PC-9 (cell line): ENCODE measurements around the gene PDE6G. TPM values are rescaled to one million over a fixed set of nuclear protein-coding genes. Genes with fewer than 3 reads are reported as not detected.

Source experiments
- BruUV-seq: library from RNA; stranded (reverse); fragments of 400-500 nt; replicated peaks from 2 replicates; lab custom pipeline; 2021; lab: Mats Ljungman, UMichigan
- CTCF ChIA-PET: fragments of 300-600 bp; sonication (Branson Sonifier 250); formaldehyde crosslinking; loops from one replicate; lab custom pipeline; 2022; ENCODE audit warnings: antibody characterized with exemption; lab: Charles Lee
- POLR2A ChIA-PET: fragments of 300-600 bp; sonication (Branson Sonifier 250); formaldehyde crosslinking; loops from one replicate; lab custom pipeline; 2022; ENCODE audit warnings: antibody characterized with exemption; ENCODE audit not compliant: unreplicated experiment; lab: Charles Lee
- DNase-seq, 2 experiments: peaks; one replicate each; pipeline versions ENCODE4 v3.0.0 to v3.0.0-alpha.2; 2015 to 2022; ENCODE audit warnings: mixed read lengths in 1 of 2
- H2AFZ ChIP-seq: fragments of 200-600 bp; sonication (generic); 2 replicates; pipeline ENCODE4 v1.8.1; 2017; ENCODE audit warnings: antibody characterized with exemption
- H3F3A ChIP-seq: fragments of 200-600 bp; sonication (generic); 2 replicates; pipeline ENCODE4 v1.8.1; 2017; ENCODE audit warnings: antibody characterized with exemption, mild to moderate bottlenecking, low read depth; ENCODE audit not compliant: insufficient read depth
- H3K27ac ChIP-seq: fragments of 200-600 bp; sonication (generic); 2 replicates; pipeline ENCODE4 v1.6.1; 2016; ENCODE audit warnings: mixed run types
- H3K27me3 ChIP-seq: fragments of 200-600 bp; sonication (generic); 2 replicates; pipeline ENCODE4 v1.6.1; 2016; ENCODE audit warnings: low read depth, mixed run types; ENCODE audit not compliant: insufficient read depth
- H3K36me3 ChIP-seq: fragments of 200-600 bp; sonication (generic); 2 replicates; pipeline ENCODE4 v1.6.1; 2016; ENCODE audit warnings: low read depth, mixed run types
- H3K4me1 ChIP-seq: fragments of 200-600 bp; sonication (generic); replicated peaks from 2 replicates; pipeline ENCODE4 v1.6.1; 2016; ENCODE audit warnings: mixed run types; ENCODE audit not compliant: insufficient read depth
- H3K4me2 ChIP-seq: fragments of 200-600 bp; sonication (generic); 2 replicates; pipeline ENCODE4 v1.6.1; 2017; ENCODE audit warnings: mixed run types
- H3K4me3 ChIP-seq: fragments of 200-600 bp; sonication (generic); 2 replicates; pipeline ENCODE4 v1.6.1; 2016; ENCODE audit warnings: mixed run types
- H3K79me2 ChIP-seq: fragments of 200-600 bp; sonication (generic); 2 replicates; pipeline ENCODE4 v1.6.1; 2017; ENCODE audit warnings: low read depth, mixed run types
- H3K9me2 ChIP-seq: fragments of 200-600 bp; sonication (generic); 2 replicates; pipeline ENCODE4 v1.8.1; 2017; ENCODE audit warnings: mild to moderate bottlenecking; ENCODE audit not compliant: insufficient read depth
- H3K9me3 ChIP-seq: fragments of 200-600 bp; sonication (generic); 2 replicates; pipeline ENCODE4 v1.8.1; 2016; ENCODE audit warnings: low read depth; ENCODE audit not compliant: insufficient read depth
- H4K20me1 ChIP-seq: fragments of 200-600 bp; sonication (generic); 2 replicates; pipeline ENCODE4 v1.8.1; 2017; ENCODE audit not compliant: insufficient read depth
- EZH2 ChIP-seq: fragments of 200-600 bp; sonication (generic); IDR thresholded peaks from 2 replicates; pipeline ENCODE4 v1.8.0; 2017; ENCODE audit warnings: antibody characterized with exemption, low read depth
- intact Hi-C: fragments of 100-400 bp; cut with micrococcal nuclease; formaldehyde crosslinking; loops from one replicate; pipeline ENCODE4 v1.10.0; 2022; ENCODE audit not compliant: unreplicated experiment
- total RNA-seq: library from RNA; stranded (reverse); gene quantifications from 2 replicates; pipeline ENCODE4 v1.2.3, GENCODE V29; 2021
- TF ChIP-seq, protein P1 (sequence below): fragments of 200-600 bp; sonication (generic); conservative IDR thresholded peaks from 2 replicates; pipeline ENCODE4 v1.6.1; 2017; ENCODE audit warnings: mixed run types, antibody characterized with exemption, mild to moderate bottlenecking, moderate library complexity

PDE6G gene
- total RNA-seq, 1 experiment from 2014 or later, result 1.3 TPM

- Histone ChIP-seq H3K9me2 (no peaks in the 10 kb centered on the region), H3K79me2 (peaks cover 47% of the 10 kb centered on the region), H2AFZ (peak overlapping the region; percentile 68; the same call in 1 of the 2 replicates), H3K36me3 (no peaks in the 10 kb centered on the region), H4K20me1 (peaks cover under 1% of the 10 kb centered on the region; the same call in 1 of the 2 replicates), H3K9me3 (no peaks in the 10 kb centered on the region), H3K4me1 (peaks cover 7% of the 10 kb centered on the region), H3K4me3 (peak overlapping the region; percentile 90), H3K27me3 (no peaks in the 10 kb centered on the region), H3K27ac (peak overlapping the region; percentile 26; the same call in 1 of the 2 replicates), H3F3A (peaks cover 22% of the 10 kb centered on the region), H3K4me2 (peak overlapping the region; percentile 91)
- CTCF ChIA-PET, result no interaction called here
- intact Hi-C loops, result loop anchor here (1.0 kb wide), 1 partner anchor 20 kb away; the partner anchor contains the start of gene HGS
- TF ChIP-seq, protein P1, sequence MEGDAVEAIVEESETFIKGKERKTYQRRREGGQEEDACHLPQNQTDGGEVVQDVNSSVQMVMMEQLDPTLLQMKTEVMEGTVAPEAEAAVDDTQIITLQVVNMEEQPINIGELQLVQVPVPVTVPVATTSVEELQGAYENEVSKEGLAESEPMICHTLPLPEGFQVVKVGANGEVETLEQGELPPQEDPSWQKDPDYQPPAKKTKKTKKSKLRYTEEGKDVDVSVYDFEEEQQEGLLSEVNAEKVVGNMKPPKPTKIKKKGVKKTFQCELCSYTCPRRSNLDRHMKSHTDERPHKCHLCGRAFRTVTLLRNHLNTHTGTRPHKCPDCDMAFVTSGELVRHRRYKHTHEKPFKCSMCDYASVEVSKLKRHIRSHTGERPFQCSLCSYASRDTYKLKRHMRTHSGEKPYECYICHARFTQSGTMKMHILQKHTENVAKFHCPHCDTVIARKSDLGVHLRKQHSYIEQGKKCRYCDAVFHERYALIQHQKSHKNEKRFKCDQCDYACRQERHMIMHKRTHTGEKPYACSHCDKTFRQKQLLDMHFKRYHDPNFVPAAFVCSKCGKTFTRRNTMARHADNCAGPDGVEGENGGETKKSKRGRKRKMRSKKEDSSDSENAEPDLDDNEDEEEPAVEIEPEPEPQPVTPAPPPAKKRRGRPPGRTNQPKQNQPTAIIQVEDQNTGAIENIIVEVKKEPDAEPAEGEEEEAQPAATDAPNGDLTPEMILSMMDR, result no peak
- no peak for TF ChIP-seq EZH2
- TSS peak; percentile 23 for BruUV-seq
- POLR2A ChIA-PET, result interaction anchor here (0.7 to 1.2 kb wide), 3 partner anchors 25 to 219 kb away, joined by 3 to 8 read pairs (median 3); no protein-coding TSS in a partner anchor
- no peak for DNase-seq
Measured at GRCh38 chr17:81703747-81704654, 47.7 kb upstream of the PDE6G start.

DNA sequence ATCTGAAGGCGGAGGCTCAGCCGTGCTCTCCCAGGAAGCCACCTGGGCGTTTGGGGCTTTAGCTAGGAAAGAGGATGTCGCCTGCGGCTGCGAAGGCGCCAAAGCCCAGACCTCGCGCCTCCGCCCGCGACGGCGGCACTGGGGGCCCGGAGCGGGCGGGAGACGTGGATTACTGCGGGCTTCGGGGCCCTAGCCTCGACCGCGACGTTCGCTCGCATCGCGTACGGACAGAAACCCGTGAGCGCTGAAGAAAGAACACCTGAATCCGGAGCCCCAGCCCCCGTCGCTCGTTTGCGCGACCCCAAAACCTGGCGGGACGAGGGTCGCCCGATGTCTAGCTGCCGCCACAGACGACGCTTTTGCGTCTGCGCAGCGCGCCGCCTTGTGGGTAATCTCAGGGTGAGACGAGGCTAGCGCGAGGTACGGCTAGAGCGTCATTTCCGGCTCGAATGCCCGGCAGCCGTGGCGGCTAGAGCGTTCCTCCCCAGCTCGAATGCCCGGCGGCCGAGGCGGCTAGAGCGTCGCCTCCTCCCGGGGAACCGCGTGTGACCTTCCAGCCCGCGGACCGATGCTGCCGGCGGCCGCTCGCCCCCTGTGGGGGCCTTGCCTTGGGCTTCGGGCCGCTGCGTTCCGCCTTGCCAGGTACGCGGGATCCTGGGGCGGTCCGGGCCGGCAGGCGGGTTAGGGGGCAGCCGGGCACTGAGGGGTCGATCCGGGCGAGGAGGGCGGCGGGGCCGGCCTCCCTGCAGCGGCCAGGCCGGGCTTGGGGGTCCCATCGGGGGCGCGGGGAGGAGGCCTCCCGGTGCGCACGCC, 46.8 kb upstream of the PDE6G start, which contains the start of gene MRPL12:
TSS of gene MRPL12 (plus strand) at position 434 of the 813 bp plus-strand sequence. CDS start at position 569, 135 bp downstream.
- Histone ChIP-seq H3K9me2 (no peaks in the 10 kb centered on the region), H3K36me3 (no peaks in the 10 kb centered on the region), H3K9me3 (no peaks in the 10 kb centered on the region), H4K20me1 (peaks cover 4% of the 10 kb centered on the region; the same call in 1 of the 2 replicates), H3K79me2 (peaks cover 47% of the 10 kb centered on the region), H2AFZ (peak within 1 kb of the TSS; percentile 73; the same call in 1 of the 2 replicates), H3K4me1 (peaks cover 7% of the 10 kb centered on the region), H3K27ac (peak within 1 kb of the TSS; percentile 77), H3K4me3 (peak within 1 kb of the TSS; percentile 90), H3K27me3 (no peaks in the 10 kb centered on the region), H3F3A (peaks cover 22% of the 10 kb centered on the region), H3K4me2 (peak within 1 kb of the TSS; percentile 91)
- POLR2A ChIA-PET, result interaction anchor here (0.5 to 1.2 kb wide), 7 partner anchors 13 to 232 kb away, joined by 3 to 9 read pairs (median 3); no protein-coding TSS in a partner anchor
- peak; percentile 71 to 91 for DNase-seq
- CTCF ChIA-PET, result no interaction called here
- TF ChIP-seq, protein P1, result peak; percentile 50; the same call in 1 of the 2 replicates
- TF ChIP-seq EZH2, result no peak
- intact Hi-C loops, result loop anchor here (1.0 kb wide), 1 partner anchor 19 kb away; the partner anchor contains the start of gene HGS
- BruUV-seq, result TSS peak; percentile 62
